NCI-H187 treated with DMSO at 0.1 percent for 48 hours (cell line): Measurements from ENCODE around the gene HOGA1.
"Not testable (repeated sequence)": the region's sequence is repeated elsewhere in the genome, so short reads cannot be mapped to it uniquely, and the experiment has no call there.

ENCODE experiments used
- DNase-seq: peaks from one replicate; lab custom pipeline; 2025; lab: John Stamatoyannopoulos, UW

The HOGA1 gene

GRCh38 chr10:97611473-97611872 is 27.3 kb downstream of the HOGA1 start:
- DNase-seq: no peak

DNA sequence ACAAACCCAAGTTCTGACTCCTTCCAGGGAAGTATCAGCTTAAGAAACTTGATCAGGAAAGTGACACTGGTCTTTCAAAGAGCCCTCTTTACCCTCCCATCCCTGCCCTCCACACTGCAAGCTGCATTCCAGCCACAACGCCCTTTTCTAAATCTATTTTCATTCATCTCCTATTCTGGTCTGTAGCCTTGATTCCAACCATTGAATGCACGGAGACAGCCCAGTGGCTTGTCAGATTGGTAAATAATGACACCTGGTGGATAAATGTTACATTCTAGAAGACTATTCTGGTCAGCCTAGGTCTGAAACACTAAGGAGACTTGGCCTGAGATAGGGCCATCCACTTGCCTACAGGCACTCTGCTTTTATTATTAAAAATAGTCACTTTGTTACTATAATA is 28.2 kb downstream of the HOGA1 start:
- DNase-seq: no peak

GRCh38 chr10:97618285-97618684 is 34.1 kb downstream of the HOGA1 start:
- DNase-seq: no peak

- DNase-seq: no peak
Observed at GRCh38 chr10:97618733-97619132, 34.5 kb downstream of the HOGA1 start.

- no peak for DNase-seq
Observed at GRCh38 chr10:97623277-97623676, 39.1 kb downstream of the HOGA1 start.

GRCh38 chr10:97627731-97628130 is 43.5 kb downstream of the HOGA1 start:
- DNase-seq: no peak

DNA sequence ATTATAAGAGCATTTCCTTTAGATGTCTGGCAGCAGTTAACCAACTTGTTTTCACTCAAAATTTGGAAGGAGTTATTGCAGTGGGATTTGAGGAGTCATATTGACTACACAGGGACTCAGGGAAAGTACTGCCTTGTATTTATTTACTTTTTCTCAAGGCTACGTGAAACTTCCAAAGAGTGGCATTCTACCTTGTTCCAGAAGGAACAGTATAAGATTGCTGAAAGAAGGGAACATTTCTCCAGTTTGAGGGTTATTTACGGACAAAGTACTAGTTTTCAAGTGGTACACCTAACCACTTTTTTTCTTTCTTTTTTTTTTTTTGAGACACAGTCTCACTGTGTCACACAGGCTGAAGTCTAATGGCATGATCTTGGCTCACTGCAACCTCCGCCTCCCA is 44.0 kb downstream of the HOGA1 start:
- DNase-seq: no peak

DNA sequence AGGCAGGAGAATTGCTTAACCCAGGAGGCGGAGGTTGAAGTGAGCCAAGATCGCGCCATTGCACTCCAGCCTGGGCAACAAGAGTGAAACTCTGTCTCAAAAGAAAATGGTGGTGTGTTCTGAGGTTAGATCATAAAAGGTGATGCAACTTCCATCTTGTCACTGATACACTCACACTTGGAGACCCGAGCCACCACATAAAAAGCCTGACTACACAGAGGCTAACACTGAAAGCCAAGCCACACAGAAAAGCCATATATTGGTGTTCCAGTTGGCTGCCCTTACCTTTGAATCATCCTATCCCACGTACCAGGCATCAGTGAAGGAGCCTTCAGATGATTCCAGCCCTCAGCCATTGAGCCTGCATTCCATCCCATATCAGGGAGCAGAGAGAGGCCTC is 45.1 kb downstream of the HOGA1 start:
- no peak for DNase-seq

- no peak for DNase-seq
Observed at GRCh38 chr10:97631098-97631497, 46.9 kb downstream of the HOGA1 start.

GRCh38 chr10:97632949-97633884 is 49.0 kb downstream of the HOGA1 start, which contains the start of gene MORN4:
MORN4 (minus strand) TSS chr10:97633500; CDS start chr10:97619653, 13,847 bp downstream.
- DNase-seq: peak; percentile 55

DNA sequence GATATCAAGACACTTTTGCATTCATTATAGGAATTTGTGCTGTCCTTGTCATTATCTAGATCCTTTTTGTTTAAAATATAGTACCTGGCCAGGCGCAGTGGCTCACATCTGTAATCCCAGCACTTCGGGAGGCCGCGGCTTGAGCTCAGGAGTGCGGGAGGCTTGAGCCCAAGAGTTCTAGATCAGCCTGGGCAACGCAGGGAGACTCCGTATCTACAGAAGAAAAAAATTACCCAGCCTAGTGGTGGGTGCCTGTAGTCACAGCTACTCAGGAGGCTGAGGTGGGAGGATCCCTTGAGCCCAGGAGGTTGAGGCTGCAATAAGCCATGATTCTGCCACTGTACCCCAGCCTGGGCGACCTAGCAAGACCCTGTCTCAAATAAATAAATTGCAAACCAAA is 49.7 kb downstream of the HOGA1 start:
- no peak for DNase-seq

DNA sequence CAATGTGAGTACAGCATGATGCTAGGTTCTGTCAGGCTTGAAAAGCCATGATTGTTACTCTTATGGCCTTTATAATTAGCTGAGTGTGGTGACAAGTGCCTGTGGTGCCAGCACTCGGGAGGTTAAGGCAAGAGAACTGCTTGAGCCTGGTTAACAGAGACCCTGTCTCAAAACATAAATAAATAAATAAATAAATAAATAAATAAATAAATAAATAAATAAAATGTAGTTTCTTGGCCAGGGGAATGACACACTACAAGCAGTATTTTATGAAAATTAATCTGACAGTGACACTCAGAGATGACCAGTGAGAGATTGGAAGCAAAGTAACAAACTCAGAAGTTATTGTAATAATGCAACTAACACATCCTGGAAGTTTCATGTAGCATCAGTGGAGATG is 51.4 kb downstream of the HOGA1 start:
- DNase-seq: no peak

- not testable (repeated sequence) for DNase-seq
Observed at GRCh38 chr10:97639090-97639489, 54.9 kb downstream of the HOGA1 start.

GRCh38 chr10:97640174-97640867 is 56.1 kb downstream of the HOGA1 start, which contains the start of gene PI4K2A:
PI4K2A (plus strand) TSS chr10:97640671; CDS start chr10:97640743, 72 bp downstream.
- DNase-seq: peak; percentile 80

DNA sequence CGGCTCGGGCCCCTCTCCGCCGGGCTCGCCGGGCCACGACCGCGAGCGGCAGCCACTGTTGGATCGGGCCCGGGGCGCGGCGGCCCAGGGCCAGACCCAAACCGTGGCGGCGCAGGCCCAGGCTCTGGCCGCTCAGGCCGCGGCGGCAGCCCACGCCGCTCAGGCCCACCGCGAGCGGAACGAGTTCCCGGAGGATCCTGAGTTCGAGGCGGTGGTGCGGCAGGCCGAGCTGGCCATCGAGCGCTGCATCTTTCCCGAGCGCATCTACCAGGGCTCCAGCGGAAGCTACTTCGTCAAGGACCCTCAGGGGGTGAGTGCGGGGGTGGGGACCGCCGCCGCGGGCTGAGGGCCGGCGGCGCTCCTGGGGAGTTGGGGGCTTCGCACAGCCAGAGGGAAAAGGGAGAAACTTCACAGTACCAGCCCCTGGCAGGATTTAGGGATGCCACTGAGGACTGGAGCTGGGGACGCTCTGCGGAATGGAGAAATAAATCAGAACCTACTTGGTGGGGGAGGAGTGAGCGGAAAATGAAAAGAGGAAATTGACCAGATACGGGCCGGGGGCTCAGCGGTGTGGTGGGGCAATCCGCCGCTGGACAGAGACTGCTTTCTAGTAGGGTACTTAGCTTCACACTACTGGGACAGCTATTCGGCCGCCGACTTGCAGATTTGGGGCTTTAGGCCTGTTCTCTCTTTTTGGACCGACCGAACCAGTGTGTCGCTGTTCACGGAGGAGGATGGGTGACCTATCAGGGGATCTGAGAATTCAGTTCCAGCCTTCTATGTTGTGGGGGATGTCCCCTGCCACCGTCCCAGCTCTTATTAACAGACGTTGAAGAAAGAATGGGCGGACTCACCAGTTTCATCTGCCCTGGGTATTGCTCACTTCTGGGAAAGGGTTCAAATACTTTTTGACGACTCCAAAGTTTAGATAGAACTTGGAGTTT is 57.0 kb downstream of the HOGA1 start:
- DNase-seq: no peak

GRCh38 chr10:97642471-97643159 is 58.4 kb downstream of the HOGA1 start:
- not testable (repeated sequence) for DNase-seq

DNA sequence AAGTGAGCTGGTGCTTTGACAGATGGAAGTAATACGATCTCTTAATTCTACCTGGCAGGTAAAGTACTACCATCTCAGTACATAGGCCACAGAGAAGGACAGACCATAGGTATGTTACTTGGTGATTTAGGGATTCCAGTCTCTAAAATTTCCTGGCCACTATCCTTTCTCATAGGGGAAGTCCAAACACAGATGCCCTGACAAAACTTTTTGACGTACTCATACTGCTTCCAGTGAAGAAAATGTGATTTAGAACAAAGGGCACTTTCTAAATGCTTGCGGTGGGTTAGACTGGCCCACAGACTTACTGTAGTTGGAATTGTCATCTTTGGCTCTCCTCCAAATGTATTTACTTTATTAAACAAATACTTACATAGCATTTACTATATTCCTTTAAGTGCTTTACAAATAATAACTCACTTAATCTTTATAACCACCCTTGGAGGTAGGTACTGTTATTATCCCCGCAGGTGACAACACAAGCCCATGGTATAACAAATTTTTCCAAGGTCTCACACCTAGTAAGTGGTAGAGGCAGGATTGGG is 59.3 kb downstream of the HOGA1 start:
- no peak for DNase-seq

- no peak for DNase-seq
Observed at GRCh38 chr10:97644936-97645335, 60.7 kb downstream of the HOGA1 start.

DNA sequence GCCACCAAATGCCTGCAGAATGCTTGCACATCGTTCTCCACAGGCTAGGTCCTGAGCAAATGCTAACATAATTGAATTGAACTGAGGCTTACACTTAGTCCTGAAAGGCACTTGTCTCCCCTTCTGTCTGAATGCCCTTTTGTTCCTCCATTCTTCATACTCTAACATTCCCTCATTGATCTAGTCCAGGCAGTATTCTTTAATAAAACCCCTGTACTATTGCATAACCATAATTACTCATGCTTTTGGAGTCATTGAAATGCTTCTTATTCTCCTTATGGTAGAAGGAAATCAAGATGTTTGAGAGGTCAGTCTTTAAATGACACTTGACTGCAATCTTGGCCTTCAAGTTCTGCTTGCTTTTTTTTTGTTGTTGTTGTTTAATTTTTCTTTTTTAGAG is 63.4 kb downstream of the HOGA1 start:
- DNase-seq: no peak

- no peak for DNase-seq
Observed at GRCh38 chr10:97648562-97649404, 64.6 kb downstream of the HOGA1 start.
